GM10266 (cell line): ENCODE results near the gene SIK3.
"Not testable (repeated sequence)": the region's sequence is repeated elsewhere in the genome, so short reads cannot be mapped to it uniquely, and the experiment has no call there.

Experiments used
- DNase-seq: peaks from one replicate; pipeline ENCODE4 v3.0.0; 2012; ENCODE audit errors: extremely low spot score
- CTCF ChIP-seq: IDR thresholded peaks from 2 replicates; pipeline ENCODE4 v1.5.1; 2012; ENCODE audit warnings: mild to moderate bottlenecking, low read depth; ENCODE audit not compliant: control insufficient read depth, insufficient read depth; ENCODE audit errors: missing control alignments

SIK3 gene

GRCh38 chr11:116808262-116809175 is 289.7 kb downstream of the SIK3 start:
- no peak for TF ChIP-seq CTCF
- DNase-seq: no peak

- no peak for TF ChIP-seq CTCF
- DNase-seq: no peak
These were observed 290.5 kb downstream of the SIK3 start for GRCh38 chr11:116807601-116808261.

GRCh38 chr11:116804001-116804400 is 294.2 kb downstream of the SIK3 start:
- DNase-seq: no peak
- TF ChIP-seq CTCF: no peak

GRCh38 chr11:116801662-116802061 is 296.6 kb downstream of the SIK3 start:
- not testable (repeated sequence) for DNase-seq

- TF ChIP-seq CTCF: no peak
- DNase-seq: no peak
These were observed 297.6 kb downstream of the SIK3 start for GRCh38 chr11:116800610-116801009.

- no peak for DNase-seq
- no peak for TF ChIP-seq CTCF
These were observed 299.9 kb downstream of the SIK3 start for GRCh38 chr11:116798368-116798767.

GRCh38 chr11:116797816-116798215 is 300.4 kb downstream of the SIK3 start:
- TF ChIP-seq CTCF: no peak
- no peak for DNase-seq
